Measurements from ENCODE around the gene NCKAP5. TPM values are rescaled to one million over a fixed set of nuclear protein-coding genes. Genes with fewer than 3 reads are reported as not detected.

The NCKAP5 gene
- total and polyA plus RNA-seq, 2 experiments from 2014 or later, result 0.21 to 0.31 TPM

- Histone ChIP-seq H3K4me3 (no peak overlapping the region), H3K27ac (no peak overlapping the region), H3K36me3 (no peaks in the 10 kb centered on the region), H3K27me3 (peaks cover 36% of the 10 kb centered on the region), H3K4me1 (ENCODE audit: low read depth) (no peaks in the 10 kb centered on the region), H3K9me3 (ENCODE audit: low read depth) (no peaks in the 10 kb centered on the region)
- no peak for DNase-seq (ENCODE audit: low read depth in 1 of 2, low spot score in 1 of 2)
- TF ChIP-seq, protein P1, sequence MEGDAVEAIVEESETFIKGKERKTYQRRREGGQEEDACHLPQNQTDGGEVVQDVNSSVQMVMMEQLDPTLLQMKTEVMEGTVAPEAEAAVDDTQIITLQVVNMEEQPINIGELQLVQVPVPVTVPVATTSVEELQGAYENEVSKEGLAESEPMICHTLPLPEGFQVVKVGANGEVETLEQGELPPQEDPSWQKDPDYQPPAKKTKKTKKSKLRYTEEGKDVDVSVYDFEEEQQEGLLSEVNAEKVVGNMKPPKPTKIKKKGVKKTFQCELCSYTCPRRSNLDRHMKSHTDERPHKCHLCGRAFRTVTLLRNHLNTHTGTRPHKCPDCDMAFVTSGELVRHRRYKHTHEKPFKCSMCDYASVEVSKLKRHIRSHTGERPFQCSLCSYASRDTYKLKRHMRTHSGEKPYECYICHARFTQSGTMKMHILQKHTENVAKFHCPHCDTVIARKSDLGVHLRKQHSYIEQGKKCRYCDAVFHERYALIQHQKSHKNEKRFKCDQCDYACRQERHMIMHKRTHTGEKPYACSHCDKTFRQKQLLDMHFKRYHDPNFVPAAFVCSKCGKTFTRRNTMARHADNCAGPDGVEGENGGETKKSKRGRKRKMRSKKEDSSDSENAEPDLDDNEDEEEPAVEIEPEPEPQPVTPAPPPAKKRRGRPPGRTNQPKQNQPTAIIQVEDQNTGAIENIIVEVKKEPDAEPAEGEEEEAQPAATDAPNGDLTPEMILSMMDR (IDR thresholded peaks at IDR 0.05; ENCODE audit: low read depth, low read length), result no peak
Measured at GRCh38 chr2:133518700-133519344, 49.4 kb downstream of the NCKAP5 start.

- DNase-seq (ENCODE audit: low read depth in 1 of 2, low spot score in 1 of 2), result no peak
- no peak overlapping the region for H3K4me3 ChIP-seq
- no peaks in the 10 kb centered on the region for H3K36me3 ChIP-seq
- H3K27ac ChIP-seq, result no peak overlapping the region
- H3K27me3 ChIP-seq, result peaks cover 27% of the 10 kb centered on the region
- no peaks in the 10 kb centered on the region for H3K4me1 ChIP-seq (ENCODE audit: low read depth)
- TF ChIP-seq, protein P1 (IDR thresholded peaks at IDR 0.05; ENCODE audit: low read depth, low read length), result no peak
- no peaks in the 10 kb centered on the region for H3K9me3 ChIP-seq (ENCODE audit: low read depth)
Measured at GRCh38 chr2:133517876-133518275, 50.4 kb downstream of the NCKAP5 start.

GRCh38 chr2:133516405-133517026 lies 51.7 kb downstream of the NCKAP5 start:
- no peak for DNase-seq (ENCODE audit: low read depth in 1 of 2, low spot score in 1 of 2)
- no peaks in the 10 kb centered on the region for H3K4me1 ChIP-seq (ENCODE audit: low read depth)
- TF ChIP-seq, protein P1 (IDR thresholded peaks at IDR 0.05; ENCODE audit: low read depth, low read length), result no peak
- no peaks in the 10 kb centered on the region for H3K9me3 ChIP-seq (ENCODE audit: low read depth)
- no peak overlapping the region for H3K4me3 ChIP-seq
- no peak overlapping the region for H3K27ac ChIP-seq
- peaks cover 13% of the 10 kb centered on the region for H3K27me3 ChIP-seq
- no peaks in the 10 kb centered on the region for H3K36me3 ChIP-seq

- DNase-seq (ENCODE audit: low read depth in 1 of 2, low spot score in 1 of 2), result no peak
- TF ChIP-seq, protein P1 (IDR thresholded peaks at IDR 0.05; ENCODE audit: low read depth, low read length), result no peak
- no peak overlapping the region for H3K4me3 ChIP-seq
- no peak overlapping the region for H3K27ac ChIP-seq
- H3K9me3 ChIP-seq (ENCODE audit: low read depth), result no peaks in the 10 kb centered on the region
- H3K4me1 ChIP-seq (ENCODE audit: low read depth), result no peaks in the 10 kb centered on the region
- H3K27me3 ChIP-seq, result peaks cover 2% of the 10 kb centered on the region
- H3K36me3 ChIP-seq, result no peaks in the 10 kb centered on the region
Measured at GRCh38 chr2:133515271-133515670, 53.0 kb downstream of the NCKAP5 start.

DNA sequence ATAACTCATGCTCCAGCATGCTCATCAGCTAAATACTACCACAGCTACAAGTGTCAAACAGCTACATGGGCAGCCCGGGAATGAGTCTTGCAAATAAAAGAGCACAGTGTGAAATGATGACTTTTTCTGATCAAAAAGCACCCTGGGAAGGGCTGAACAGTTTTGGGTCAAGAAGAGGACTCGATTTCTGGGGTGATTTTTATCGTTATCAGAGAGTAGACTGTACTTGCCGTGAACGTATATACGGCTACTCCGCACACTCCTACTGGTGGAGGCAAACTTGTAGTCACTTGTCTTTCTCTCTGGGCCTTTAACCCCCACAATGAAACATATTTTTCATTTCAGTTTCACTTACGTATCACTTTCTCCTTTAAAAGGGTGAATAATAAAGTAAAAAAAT lies 54.4 kb downstream of the NCKAP5 start:
- Histone ChIP-seq H3K9me3 (ENCODE audit: low read depth) (no peaks in the 10 kb centered on the region), H3K27ac (no peak overlapping the region), H3K4me3 (no peak overlapping the region), H3K4me1 (ENCODE audit: low read depth) (no peaks in the 10 kb centered on the region), H3K36me3 (no peaks in the 10 kb centered on the region), H3K27me3 (no peaks in the 10 kb centered on the region)
- no peak for DNase-seq (ENCODE audit: low read depth in 1 of 2, low spot score in 1 of 2)
- TF ChIP-seq, protein P1 (IDR thresholded peaks at IDR 0.05; ENCODE audit: low read depth, low read length), result no peak

All from cardiac muscle cell (in vitro differentiated cells and primary cell).